GOT3 (cell line): Measurements from ENCODE around the gene FASLG.
"Not testable (repeated sequence)": the region's sequence is repeated elsewhere in the genome, so short reads cannot be mapped to it uniquely, and the experiment has no call there.

Experiments used
- DNase-seq: peaks from one replicate; lab custom pipeline; 2025; ENCODE audit warnings: mixed read lengths; lab: John Stamatoyannopoulos, UW

FASLG gene

GRCh38 chr1:172682812-172683211, 23.9 kb downstream of the FASLG start:
- no peak for DNase-seq

GRCh38 chr1:172686143-172686542, 27.2 kb downstream of the FASLG start:
- DNase-seq, result no peak

- not testable (repeated sequence) for DNase-seq
Measured at GRCh38 chr1:172688428-172689085, 29.7 kb downstream of the FASLG start.

GRCh38 chr1:172690925-172691324, 32.0 kb downstream of the FASLG start:
- peak; percentile 62 for DNase-seq

- no peak for DNase-seq
Measured at GRCh38 chr1:172697534-172698002, 38.7 kb downstream of the FASLG start.

GRCh38 chr1:172698224-172698623, 39.3 kb downstream of the FASLG start:
- DNase-seq, result no peak

- DNase-seq, result no peak
Measured at GRCh38 chr1:172699111-172699510, 40.2 kb downstream of the FASLG start.

- DNase-seq, result no peak
Measured at GRCh38 chr1:172699695-172700227, 40.9 kb downstream of the FASLG start.

GRCh38 chr1:172700556-172700955, 41.7 kb downstream of the FASLG start:
- DNase-seq, result no peak

GRCh38 chr1:172704001-172704400, 45.1 kb downstream of the FASLG start:
- no peak for DNase-seq

GRCh38 chr1:172704420-172705210, 45.7 kb downstream of the FASLG start:
- no peak for DNase-seq

- no peak for DNase-seq
Measured at GRCh38 chr1:172708452-172708851, 49.5 kb downstream of the FASLG start.

GRCh38 chr1:172711558-172711957, 52.7 kb downstream of the FASLG start:
- DNase-seq, result no peak

- DNase-seq, result no peak
Measured at GRCh38 chr1:172713466-172713865, 54.6 kb downstream of the FASLG start.
